CD4-positive, alpha-beta T cell (primary cell): ENCODE results near the gene KIF23. TPM values are rescaled to one million over a fixed set of nuclear protein-coding genes. Genes with fewer than 3 reads are reported as not detected.

Source experiments
- ATAC-seq: fragments of 200-7000 bp; cut with Tn5 transposase; one replicate; pipeline ENCODE4 v1.10.0; 2022; ENCODE audit warnings: mild to moderate bottlenecking; ENCODE audit not compliant: poor library complexity
- CTCF ChIA-PET: fragments of 350-600 bp; sonication (Branson Sonifier 250); formaldehyde crosslinking; loops from one replicate; lab custom pipeline; 2021; ENCODE audit warnings: antibody characterized with exemption, inconsistent platforms; lab: Charles Lee
- POLR2A ChIA-PET: fragments of 350-600 bp; sonication (Branson Sonifier 250); formaldehyde crosslinking; loops from one replicate; lab custom pipeline; 2021; ENCODE audit warnings: antibody characterized with exemption, inconsistent platforms; lab: Charles Lee
- DNase-seq, 14 experiments: peaks; one replicate each; pipeline ENCODE4 v3.0.0-alpha.2; 2013 to 2020; ENCODE audit warnings: mixed read lengths in 2 of 14
- H3K27ac ChIP-seq, 2 donors: one replicate each; pipeline versions ENCODE4 v1.5.1 to v1.7.0; 2013; ENCODE audit warnings: low read length in 2 of 2, low read depth in 1 of 2, mild to moderate bottlenecking in 1 of 2
- H3K27me3 ChIP-seq, 2 experiments: 1 replicate in 1 of 2; 2 replicates in 1 of 2; pipeline versions ENCODE4 v1.6.1 to v1.7.0; 2013; ENCODE audit warnings: low read length in 2 of 2, control low read depth in 1 of 2, mild to moderate bottlenecking in 1 of 2, moderate library complexity in 1 of 2; ENCODE audit not compliant: insufficient read depth in 2 of 2, control insufficient read depth in 1 of 2
- H3K36me3 ChIP-seq: one replicate; pipeline ENCODE4 v1.6.1; 2013; ENCODE audit warnings: low read length, control low read depth; ENCODE audit not compliant: insufficient read depth
- H3K4me1 ChIP-seq: one replicate; pipeline ENCODE4 v1.6.1; 2013; ENCODE audit warnings: low read length, control low read depth; ENCODE audit not compliant: insufficient read depth
- H3K4me3 ChIP-seq: one replicate; pipeline ENCODE4 v1.5.1; 2013; ENCODE audit warnings: mild to moderate bottlenecking, low read length, moderate library complexity
- H3K9me3 ChIP-seq, 2 experiments: 1 replicate in 1 of 2; 2 replicates in 1 of 2; pipeline versions ENCODE4 v1.6.1 to v1.7.0; 2013; ENCODE audit warnings: low read length in 2 of 2, mild to moderate bottlenecking in 2 of 2, control low read depth in 1 of 2, moderate library complexity in 1 of 2; ENCODE audit not compliant: control insufficient read depth in 1 of 2, insufficient read depth in 1 of 2
- H3K27ac Mint-ChIP-seq: one replicate; pipeline ENCODE4 v1.8.0; 2020; ENCODE audit warnings: mixed read lengths
- H3K27me3 Mint-ChIP-seq: one replicate; pipeline ENCODE4 v1.8.0; 2021; ENCODE audit warnings: mixed read lengths
- H3K36me3 Mint-ChIP-seq: one replicate; pipeline ENCODE4 v1.8.0; 2021; ENCODE audit warnings: low read depth, mixed read lengths
- H3K4me1 Mint-ChIP-seq: one replicate; pipeline ENCODE4 v1.8.0; 2021; ENCODE audit warnings: low read depth, mixed read lengths
- H3K4me3 Mint-ChIP-seq: one replicate; pipeline ENCODE4 v1.8.0; 2020; ENCODE audit warnings: mild to moderate bottlenecking, mixed read lengths
- H3K9me3 Mint-ChIP-seq: one replicate; pipeline ENCODE4 v1.8.0; 2020; ENCODE audit warnings: mixed read lengths
- intact Hi-C, 2 experiments: fragments of 100-400 bp; cut with DNase I in 1 of 2; cut with micrococcal nuclease in 1 of 2; formaldehyde crosslinking; loops; one replicate each; pipeline versions ENCODE4 v1.15.1 to v1.9.0; 2023 to 2025; cut with DNase I, micrococcal nuclease
- total RNA-seq, 174 experiments: library from RNA in 2 of 174; stranded (reverse) in 2 of 174; gene quantifications; one replicate each; pipeline ENCODE4 v1.2.3 and lab custom pipeline; 2021 to 2026
- TF ChIP-seq, protein P1 (sequence below): fragments of 200-600 bp; IDR thresholded peaks from one replicate; pipeline ENCODE4 v1.8.0; 2022; ENCODE audit warnings: antibody characterized with exemption, mild to moderate bottlenecking

Gene KIF23
- total RNA-seq, 2 experiments from 2014 or later = 0.71 to 1.1 TPM

DNA sequence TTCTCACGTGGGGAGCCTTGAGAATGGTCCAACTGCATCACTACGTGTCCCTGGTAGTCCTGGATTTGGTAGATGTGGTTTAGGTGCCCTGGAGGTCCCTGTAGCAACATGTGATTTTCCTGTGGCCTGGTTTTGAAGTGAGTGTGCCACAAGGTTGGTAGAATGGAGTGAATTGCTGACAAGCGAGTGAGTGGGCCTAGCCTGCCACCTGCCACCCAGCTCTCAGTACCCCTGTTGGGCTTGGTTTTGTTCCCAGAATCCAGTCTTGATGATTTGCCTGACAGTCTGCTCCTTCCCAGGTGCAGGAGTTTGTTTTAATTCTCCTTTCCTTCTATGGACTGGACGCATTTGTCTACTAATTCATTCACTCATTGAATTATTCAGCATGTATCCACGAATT lies 57.9 kb downstream of the KIF23 start:
- ChIA-PET CTCF (no interaction called here), POLR2A (interaction anchor here (1.1 kb wide), 1 partner anchor 9 kb away, joined by 7 read pairs; no protein-coding TSS in a partner anchor)
- no peak overlapping the region for H3K4me3 ChIP-seq
- intact Hi-C loops = loop anchor here (10.0 kb wide), 2 partner anchors 283 to 1253 kb away; no protein-coding TSS in a partner anchor
- Mint-ChIP-seq H3K4me1 (peaks cover 25% of the 10 kb centered on the region), H3K36me3 (no peaks in the 10 kb centered on the region), H3K27me3 (no peaks in the 10 kb centered on the region), H3K9me3 (no peaks in the 10 kb centered on the region), H3K4me3 (no peak overlapping the region), H3K27ac (peak overlapping the region; percentile 18)
- H3K27ac ChIP-seq = no peak overlapping the region
- no peaks in the 10 kb centered on the region for H3K36me3 ChIP-seq
- no peaks in the 10 kb centered on the region for H3K9me3 ChIP-seq
- peaks cover 35% of the 10 kb centered on the region for H3K4me1 ChIP-seq
- H3K27me3 ChIP-seq = peaks cover 0 to 2% of the 10 kb centered on the region in 2 experiments
- DNase-seq (peak in 1 of 14 experiments; percentile 11), ATAC-seq (no peak)
- TF ChIP-seq, protein P1, sequence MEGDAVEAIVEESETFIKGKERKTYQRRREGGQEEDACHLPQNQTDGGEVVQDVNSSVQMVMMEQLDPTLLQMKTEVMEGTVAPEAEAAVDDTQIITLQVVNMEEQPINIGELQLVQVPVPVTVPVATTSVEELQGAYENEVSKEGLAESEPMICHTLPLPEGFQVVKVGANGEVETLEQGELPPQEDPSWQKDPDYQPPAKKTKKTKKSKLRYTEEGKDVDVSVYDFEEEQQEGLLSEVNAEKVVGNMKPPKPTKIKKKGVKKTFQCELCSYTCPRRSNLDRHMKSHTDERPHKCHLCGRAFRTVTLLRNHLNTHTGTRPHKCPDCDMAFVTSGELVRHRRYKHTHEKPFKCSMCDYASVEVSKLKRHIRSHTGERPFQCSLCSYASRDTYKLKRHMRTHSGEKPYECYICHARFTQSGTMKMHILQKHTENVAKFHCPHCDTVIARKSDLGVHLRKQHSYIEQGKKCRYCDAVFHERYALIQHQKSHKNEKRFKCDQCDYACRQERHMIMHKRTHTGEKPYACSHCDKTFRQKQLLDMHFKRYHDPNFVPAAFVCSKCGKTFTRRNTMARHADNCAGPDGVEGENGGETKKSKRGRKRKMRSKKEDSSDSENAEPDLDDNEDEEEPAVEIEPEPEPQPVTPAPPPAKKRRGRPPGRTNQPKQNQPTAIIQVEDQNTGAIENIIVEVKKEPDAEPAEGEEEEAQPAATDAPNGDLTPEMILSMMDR = no peak

DNA sequence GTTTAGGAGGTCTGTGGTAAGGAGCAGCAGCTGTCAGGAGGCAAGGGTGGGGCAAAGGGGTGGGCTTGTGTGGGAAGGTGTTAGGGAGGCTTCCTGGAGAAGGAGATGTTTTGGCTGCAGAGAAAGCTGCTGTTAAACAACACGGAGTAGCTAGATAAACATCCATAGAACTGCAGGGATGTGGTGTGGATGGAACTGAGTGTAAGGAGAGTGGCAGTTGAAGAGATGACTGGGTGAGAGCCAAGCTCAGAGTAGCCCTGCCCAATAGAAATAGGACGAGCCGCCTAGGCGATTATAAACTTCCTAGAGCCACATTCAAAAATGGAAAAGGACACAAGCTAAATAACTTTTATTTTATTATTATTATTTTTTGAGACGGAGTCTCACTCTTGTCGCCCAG lies 58.4 kb downstream of the KIF23 start:
- Mint-ChIP-seq H3K9me3 (no peaks in the 10 kb centered on the region), H3K27ac (peak overlapping the region; percentile 18), H3K27me3 (no peaks in the 10 kb centered on the region), H3K4me1 (peaks cover 24% of the 10 kb centered on the region), H3K36me3 (no peaks in the 10 kb centered on the region), H3K4me3 (no peak overlapping the region)
- ChIA-PET CTCF (no interaction called here), POLR2A (interaction anchor here (1.1 kb wide), 1 partner anchor 10 kb away, joined by 7 read pairs; no protein-coding TSS in a partner anchor)
- DNase-seq = no peak
- H3K27ac ChIP-seq = no peak overlapping the region
- peaks cover 0 to 2% of the 10 kb centered on the region in 2 experiments for H3K27me3 ChIP-seq
- no peaks in the 10 kb centered on the region for H3K9me3 ChIP-seq
- no peaks in the 10 kb centered on the region for H3K36me3 ChIP-seq
- H3K4me1 ChIP-seq = peaks cover 30% of the 10 kb centered on the region
- no peak overlapping the region for H3K4me3 ChIP-seq
- TF ChIP-seq, protein P1 = no peak
- intact Hi-C loops = loop anchor here (10.0 kb wide), 2 partner anchors 282 to 1252 kb away; no protein-coding TSS in a partner anchor
- no peak for ATAC-seq

DNA sequence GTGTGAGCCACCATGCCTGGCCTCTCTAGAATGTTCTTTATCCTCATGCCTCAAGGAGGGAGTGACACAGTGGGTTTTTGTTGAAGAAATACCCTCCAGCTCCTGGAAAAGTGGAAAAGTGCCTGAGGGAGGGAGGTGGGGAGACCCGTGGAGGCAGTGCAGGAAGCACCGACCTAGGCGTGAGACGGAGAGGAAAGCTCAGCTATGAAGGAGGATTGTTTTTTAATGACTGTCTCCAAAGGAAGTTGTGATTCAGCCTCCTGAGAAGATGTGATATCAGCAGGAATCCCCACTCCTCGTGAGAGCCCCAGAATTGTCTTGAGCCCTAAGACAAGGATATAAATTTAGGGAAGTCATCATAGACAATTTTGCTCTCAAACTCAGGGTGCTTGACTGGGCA lies 60.1 kb downstream of the KIF23 start:
- no peaks in the 10 kb centered on the region for H3K27me3 Mint-ChIP-seq
- H3K27ac ChIP-seq = no peak overlapping the region
- H3K27me3 ChIP-seq = peaks cover 0 to 2% of the 10 kb centered on the region in 2 experiments
- ATAC-seq (no peak), DNase-seq (no peak)
- H3K4me3 ChIP-seq = no peak overlapping the region
- H3K9me3 ChIP-seq = no peaks in the 10 kb centered on the region
- TF ChIP-seq, protein P1 = no peak
- H3K9me3 Mint-ChIP-seq = no peaks in the 10 kb centered on the region
- H3K4me1 Mint-ChIP-seq = peaks cover 6% of the 10 kb centered on the region
- no peaks in the 10 kb centered on the region for H3K36me3 ChIP-seq
- intact Hi-C loops = loop anchor here (2.0 to 10.0 kb wide), 3 partner anchors 281 to 1251 kb away; no protein-coding TSS in a partner anchor
- CTCF ChIA-PET = no interaction called here
- no peak overlapping the region for H3K27ac Mint-ChIP-seq
- H3K4me1 ChIP-seq = peaks cover 18% of the 10 kb centered on the region
- no peaks in the 10 kb centered on the region for H3K36me3 Mint-ChIP-seq
- H3K4me3 Mint-ChIP-seq = no peak overlapping the region
- POLR2A ChIA-PET = no interaction called here
